Smooth muscle cell (in vitro differentiated cells): ENCODE results near the gene FAM219B. TPM values are rescaled to one million over a fixed set of nuclear protein-coding genes. Genes with fewer than 3 reads are reported as not detected.
A peak's percentile ranks its signal among the peaks of the same experiment; 100 is the strongest.
"Not testable (repeated sequence)": the region's sequence is repeated elsewhere in the genome, so short reads cannot be mapped to it uniquely, and the experiment has no call there.

Source experiments
- DNase-seq: peaks from one replicate; lab custom pipeline; 2025; ENCODE audit not compliant: unreplicated experiment; lab: John Stamatoyannopoulos, UW
- H2AFZ ChIP-seq: fragments of 200-600 bp; sonication (generic); 2 replicates; pipeline ENCODE4 v1.6.0; 2016; ENCODE audit warnings: antibody characterized with exemption, low read depth, mild to moderate bottlenecking
- H3F3A ChIP-seq: fragments of 200-600 bp; sonication (generic); 2 replicates; pipeline ENCODE4 v1.6.0; 2017; ENCODE audit warnings: antibody characterized with exemption, low read depth
- H3K27ac ChIP-seq: fragments of 200-600 bp; sonication (generic); 2 replicates; pipeline ENCODE4 v1.5.1; 2016; ENCODE audit warnings: low read depth, mild to moderate bottlenecking
- H3K27me3 ChIP-seq: fragments of 200-600 bp; sonication (generic); 2 replicates; pipeline ENCODE4 v1.6.1; 2016; ENCODE audit warnings: low read depth, mild to moderate bottlenecking
- H3K36me3 ChIP-seq: fragments of 200-600 bp; sonication (generic); 2 replicates; pipeline ENCODE4 v1.5.1; 2016; ENCODE audit warnings: low read depth
- H3K4me1 ChIP-seq: fragments of 200-600 bp; sonication (generic); 2 replicates; pipeline ENCODE4 v1.5.1; 2016; ENCODE audit warnings: low read depth
- H3K4me2 ChIP-seq: fragments of 200-600 bp; sonication (generic); 2 replicates; pipeline ENCODE4 v1.6.0; 2016; ENCODE audit warnings: mild to moderate bottlenecking
- H3K4me3 ChIP-seq: fragments of 200-600 bp; sonication (generic); 2 replicates; pipeline ENCODE4 v1.5.1; 2016; ENCODE audit warnings: mild to moderate bottlenecking
- H3K79me2 ChIP-seq: fragments of 200-600 bp; sonication (generic); 2 replicates; pipeline ENCODE4 v1.6.0; 2016; ENCODE audit warnings: low read depth, mild to moderate bottlenecking
- H3K9ac ChIP-seq: fragments of 200-600 bp; sonication (generic); 2 replicates; pipeline ENCODE4 v1.6.0; 2016; ENCODE audit warnings: low read depth
- H3K9me3 ChIP-seq: fragments of 200-600 bp; sonication (generic); replicated peaks from 2 replicates; pipeline ENCODE4 v1.5.1; 2016; ENCODE audit warnings: low read depth
- H4K20me1 ChIP-seq: fragments of 200-600 bp; sonication (generic); 2 replicates; pipeline ENCODE4 v1.6.0; 2016; ENCODE audit warnings: low read depth
- WGBS: methylation state at CpG from one replicate; pipeline ENCODE4 v1.1.7; 2016; ENCODE audit warnings: low lambda C conversion rate; 5-methylcytosine and 5-hydroxymethylcytosine counted together
- polyA plus RNA-seq: library from polyadenylated mRNA; unstranded; fragments of >200 nt; fragmentation: Nextera tagmentation; extraction: Ambion mirVana; gene quantifications from 2 replicates; pipeline ENCODE4 v1.2.1, GENCODE V29; 2016
- total RNA-seq: library from RNA; depleted of rRNA; stranded (reverse); fragments of >200 nt; gene quantifications from 2 replicates; pipeline ENCODE4 v1.2.3, GENCODE V29; 2014
- TF ChIP-seq, protein P1 (sequence below): fragments of 200-600 bp; sonication (generic); IDR thresholded peaks from 2 replicates; pipeline ENCODE4 v1.5.1; 2017; ENCODE audit warnings: borderline replicate concordance, mild to moderate bottlenecking, antibody characterized with exemption; ENCODE audit not compliant: insufficient read depth, poor library complexity, severe bottlenecking

The FAM219B gene
- total and polyA plus RNA-seq, 2 experiments from 2014 or later: 37.1 to 52.4 TPM

DNA sequence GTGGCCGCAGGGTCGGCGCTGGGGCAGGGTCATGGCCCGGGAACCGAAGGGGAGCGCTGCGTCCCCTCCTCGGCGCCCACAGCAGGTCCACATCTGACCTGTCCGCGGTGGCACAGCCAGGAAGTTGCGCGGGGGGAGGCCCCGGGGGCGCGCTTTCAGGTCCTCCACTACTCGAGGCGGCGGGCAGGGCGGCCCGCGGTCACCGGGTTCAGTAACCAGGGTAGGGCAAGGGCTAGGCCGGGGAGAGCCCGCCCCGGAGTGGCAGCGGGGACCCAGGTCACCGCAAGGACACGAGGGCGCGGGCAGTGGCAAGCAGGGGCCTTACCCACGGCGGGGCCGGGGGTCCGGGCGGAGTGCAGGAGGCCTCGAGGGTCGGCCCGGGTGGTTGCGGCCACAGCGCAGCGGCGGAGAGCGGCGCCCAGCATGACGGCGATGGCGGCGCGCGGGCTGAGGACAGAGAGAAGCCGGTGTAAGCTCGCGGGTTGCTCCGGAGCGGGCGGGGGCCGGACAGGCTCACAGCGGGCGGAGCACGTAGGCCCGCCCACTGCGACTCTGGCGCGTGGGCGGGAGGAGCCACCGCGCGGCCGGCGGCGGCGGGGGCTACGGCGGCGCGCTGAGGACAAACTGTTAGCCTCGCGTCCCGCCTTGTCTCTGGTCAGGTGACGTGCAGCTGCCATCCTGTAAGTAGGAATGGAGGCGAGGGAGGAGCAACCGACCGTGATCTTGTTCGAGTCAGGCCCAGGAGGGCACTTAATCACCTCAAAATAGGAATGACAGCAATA, 31.1 kb upstream of the FAM219B start, which contains the start of gene COX5A:
COX5A (minus strand) TSS at position 484 of the 782 bp plus-strand sequence; CDS start at position 425, 59 bp downstream.
- Histone ChIP-seq H3K27ac (peak within 1 kb of the TSS; percentile 78), H4K20me1 (peaks cover 32% of the 10 kb centered on the region), H3K4me1 (peaks cover 13% of the 10 kb centered on the region), H3K27me3 (no peaks in the 10 kb centered on the region), H3K36me3 (no peaks in the 10 kb centered on the region), H3K4me2 (peak within 1 kb of the TSS; percentile 95), H3K79me2 (peaks cover 49% of the 10 kb centered on the region), H3K9me3 (no peaks in the 10 kb centered on the region), H3K4me3 (peak within 1 kb of the TSS; percentile 93), H3F3A (peaks cover 5% of the 10 kb centered on the region), H2AFZ (peak within 1 kb of the TSS; percentile 93), H3K9ac (peak within 1 kb of the TSS; percentile 92)
- peak; percentile 62 for DNase-seq
- TF ChIP-seq, protein P1, sequence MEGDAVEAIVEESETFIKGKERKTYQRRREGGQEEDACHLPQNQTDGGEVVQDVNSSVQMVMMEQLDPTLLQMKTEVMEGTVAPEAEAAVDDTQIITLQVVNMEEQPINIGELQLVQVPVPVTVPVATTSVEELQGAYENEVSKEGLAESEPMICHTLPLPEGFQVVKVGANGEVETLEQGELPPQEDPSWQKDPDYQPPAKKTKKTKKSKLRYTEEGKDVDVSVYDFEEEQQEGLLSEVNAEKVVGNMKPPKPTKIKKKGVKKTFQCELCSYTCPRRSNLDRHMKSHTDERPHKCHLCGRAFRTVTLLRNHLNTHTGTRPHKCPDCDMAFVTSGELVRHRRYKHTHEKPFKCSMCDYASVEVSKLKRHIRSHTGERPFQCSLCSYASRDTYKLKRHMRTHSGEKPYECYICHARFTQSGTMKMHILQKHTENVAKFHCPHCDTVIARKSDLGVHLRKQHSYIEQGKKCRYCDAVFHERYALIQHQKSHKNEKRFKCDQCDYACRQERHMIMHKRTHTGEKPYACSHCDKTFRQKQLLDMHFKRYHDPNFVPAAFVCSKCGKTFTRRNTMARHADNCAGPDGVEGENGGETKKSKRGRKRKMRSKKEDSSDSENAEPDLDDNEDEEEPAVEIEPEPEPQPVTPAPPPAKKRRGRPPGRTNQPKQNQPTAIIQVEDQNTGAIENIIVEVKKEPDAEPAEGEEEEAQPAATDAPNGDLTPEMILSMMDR: no peak
- WGBS: under 1% methylated on average over 66 of the region's 85 CpGs

GRCh38 chr15:74937272-74937589, 30.6 kb upstream of the FAM219B start:
- H3F3A ChIP-seq: peaks cover 5% of the 10 kb centered on the region
- peak overlapping the region; percentile 92 for H3K9ac ChIP-seq
- under 1% methylated on average over 18 of the region's 18 CpGs for WGBS
- H3K4me3 ChIP-seq: peak overlapping the region; percentile 93
- H3K36me3 ChIP-seq: no peaks in the 10 kb centered on the region
- peaks cover 38% of the 10 kb centered on the region for H4K20me1 ChIP-seq
- peak overlapping the region; percentile 78 for H3K27ac ChIP-seq
- H3K4me2 ChIP-seq: peak overlapping the region; percentile 95
- TF ChIP-seq, protein P1: no peak
- H2AFZ ChIP-seq: peak overlapping the region; percentile 77
- DNase-seq: no peak
- no peaks in the 10 kb centered on the region for H3K9me3 ChIP-seq
- no peaks in the 10 kb centered on the region for H3K27me3 ChIP-seq
- peaks cover 13% of the 10 kb centered on the region for H3K4me1 ChIP-seq
- H3K79me2 ChIP-seq: peaks cover 54% of the 10 kb centered on the region

DNA sequence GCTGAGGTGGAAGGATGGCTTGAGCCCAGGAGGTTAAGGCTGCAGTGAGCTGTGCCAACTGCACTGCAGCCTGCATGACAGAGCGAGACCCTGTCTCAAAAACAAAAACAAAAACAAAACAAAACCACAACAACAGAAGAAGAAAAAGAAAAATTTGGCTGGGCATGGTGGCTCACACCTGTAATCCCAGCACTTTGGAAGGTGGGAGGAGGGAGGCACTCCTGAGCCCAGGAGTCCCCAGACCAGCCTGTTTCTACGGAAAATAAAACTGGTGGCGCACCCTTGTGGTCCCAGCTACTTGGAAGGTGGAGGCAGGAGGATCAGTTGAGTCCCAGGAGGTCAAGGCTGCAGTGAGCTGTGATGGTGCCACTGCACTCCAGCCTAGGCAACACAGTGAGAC, 28.5 kb upstream of the FAM219B start:
- H3K9ac ChIP-seq, H2AFZ ChIP-seq, H3K27me3 ChIP-seq, DNase-seq, H3K4me2 ChIP-seq, H3K4me3 ChIP-seq, H3F3A ChIP-seq, H3K36me3 ChIP-seq, H3K27ac ChIP-seq, H3K9me3 ChIP-seq: not testable (repeated sequence)
- 90% methylated on average over 3 of the region's 3 CpGs for WGBS
- Histone ChIP-seq H3K79me2 (peaks cover 65% of the 10 kb centered on the region), H4K20me1 (peaks cover 45% of the 10 kb centered on the region), H3K4me1 (peaks cover 13% of the 10 kb centered on the region)

DNA sequence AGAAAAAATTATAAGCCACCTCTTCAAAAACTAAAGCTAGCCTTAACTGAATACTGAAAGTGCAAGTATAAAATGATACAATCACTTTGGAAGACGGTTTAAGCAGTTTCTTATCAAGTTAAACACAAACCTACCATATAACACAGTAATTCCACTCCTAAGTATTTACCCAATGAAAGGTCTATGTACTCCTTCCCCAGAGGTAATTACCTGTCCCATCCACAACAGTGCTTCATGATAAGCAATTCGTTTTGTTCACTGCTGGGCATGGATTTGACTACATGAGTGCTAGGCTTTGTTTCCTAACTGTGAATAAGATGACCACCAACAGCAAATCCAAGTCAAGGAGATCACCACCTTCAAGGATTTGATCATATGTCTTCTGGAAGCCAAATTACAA, 26.9 kb upstream of the FAM219B start:
- Histone ChIP-seq H3K27ac (no peak overlapping the region), H3K4me3 (no peak overlapping the region), H3K4me1 (peaks cover 13% of the 10 kb centered on the region), H3K79me2 (peaks cover 74% of the 10 kb centered on the region), H3K4me2 (no peak overlapping the region), H3K9ac (no peak overlapping the region), H3K27me3 (no peaks in the 10 kb centered on the region), H3F3A (no peaks in the 10 kb centered on the region), H2AFZ (no peak overlapping the region), H3K36me3 (peaks cover 2% of the 10 kb centered on the region), H4K20me1 (peaks cover 48% of the 10 kb centered on the region), H3K9me3 (no peaks in the 10 kb centered on the region)
- DNase-seq: no peak
- TF ChIP-seq, protein P1: no peak
- 88% methylated on average over 2 of the region's 2 CpGs for WGBS
